Liver (tissue), 9 donors: ENCODE results near the gene CWH43. TPM values are rescaled to one million over a fixed set of nuclear protein-coding genes. Genes with fewer than 3 reads are reported as not detected.

Source experiments
- DNase-seq: peaks from one replicate; pipeline ENCODE4 v3.0.0-alpha.2; 2017; ENCODE audit warnings: low spot score
- H3K27ac ChIP-seq, 2 donors: one replicate each; pipeline ENCODE4 v1.7.0; 2013; ENCODE audit warnings: inconsistent platforms in 2 of 2, low read length in 2 of 2, control low read depth in 1 of 2, low read depth in 1 of 2, mild to moderate bottlenecking in 1 of 2
- H3K27me3 ChIP-seq, 4 donors: one replicate each; pipeline versions ENCODE4 v1.6.1 to v1.7.0; 2013; ENCODE audit warnings: low read length in 3 of 4, inconsistent platforms in 1 of 4, mild to moderate bottlenecking in 1 of 4, moderate library complexity in 1 of 4; ENCODE audit not compliant: control insufficient read depth in 4 of 4, insufficient read depth in 4 of 4
- H3K36me3 ChIP-seq, 4 donors: one replicate each; pipeline versions ENCODE4 v1.6.1 to v1.7.0; 2013; ENCODE audit warnings: low read length in 3 of 4, mild to moderate bottlenecking in 3 of 4, low read depth in 1 of 4, moderate library complexity in 1 of 4; ENCODE audit not compliant: control insufficient read depth in 4 of 4, insufficient read depth in 3 of 4
- H3K4me1 ChIP-seq, 4 donors: one replicate each; pipeline versions ENCODE4 v1.6.1 to v1.7.0; 2013; ENCODE audit warnings: low read length in 3 of 4, mild to moderate bottlenecking in 3 of 4, moderate library complexity in 1 of 4; ENCODE audit not compliant: control insufficient read depth in 4 of 4, insufficient read depth in 4 of 4
- H3K4me3 ChIP-seq, 3 donors: one replicate each; pipeline versions ENCODE4 v1.6.1 to v1.7.0; 2013; ENCODE audit warnings: low read length in 3 of 3, control low read depth in 1 of 3, low read depth in 1 of 3, mild to moderate bottlenecking in 1 of 3
- H3K9ac ChIP-seq, 2 donors: one replicate each; pipeline ENCODE4 v1.7.0; 2013; ENCODE audit warnings: low read length in 2 of 2, mild to moderate bottlenecking in 2 of 2, moderate library complexity in 2 of 2, control low read depth in 1 of 2, low read depth in 1 of 2
- H3K9me3 ChIP-seq, 4 donors: one replicate each; pipeline versions ENCODE4 v1.6.1 to v1.7.0; 2013; ENCODE audit warnings: low read length in 3 of 4; ENCODE audit not compliant: control insufficient read depth in 4 of 4
- ATF3 ChIP-seq: IDR thresholded peaks from 2 replicates; pipeline ENCODE4 v1.6.1; 2016; ENCODE audit warnings: antibody characterized with exemption
- EGR1 ChIP-seq, 2 donors: IDR thresholded peaks; 2 replicates each; pipeline ENCODE4 v1.6.1; 2016 to 2018; ENCODE audit warnings: antibody characterized with exemption in 2 of 2, low read depth in 2 of 2
- FOXA1 ChIP-seq: IDR thresholded peaks from 2 replicates; pipeline ENCODE4 v1.6.1; 2016; ENCODE audit warnings: antibody characterized with exemption
- FOXA2 ChIP-seq: IDR thresholded peaks from 2 replicates; pipeline ENCODE4 v1.6.1; 2016; ENCODE audit warnings: antibody characterized with exemption
- GABPA ChIP-seq, 2 donors: IDR thresholded peaks in 1 of 2; conservative IDR thresholded peaks in 1 of 2; 2 replicates each; pipeline ENCODE4 v1.6.1; 2016; ENCODE audit warnings: antibody characterized with exemption in 2 of 2, mild to moderate bottlenecking in 1 of 2, moderate library complexity in 1 of 2
- HNF4A ChIP-seq, 2 donors: conservative IDR thresholded peaks; 2 replicates each; pipeline ENCODE4 v1.6.1; 2016; ENCODE audit warnings: antibody characterized with exemption in 2 of 2, mild to moderate bottlenecking in 2 of 2
- JUND ChIP-seq, 2 donors: IDR thresholded peaks; 2 replicates each; pipeline ENCODE4 v1.6.1; 2016; ENCODE audit warnings: antibody characterized with exemption in 2 of 2
- NR2F2 ChIP-seq: IDR thresholded peaks from 2 replicates; pipeline ENCODE4 v1.6.1; 2016; ENCODE audit warnings: antibody characterized with exemption
- RXRA ChIP-seq, 2 donors: IDR thresholded peaks; 2 replicates each; pipeline ENCODE4 v1.6.1; 2017 to 2018; ENCODE audit warnings: antibody characterized with exemption in 2 of 2, mild to moderate bottlenecking in 1 of 2
- TAF1 ChIP-seq: conservative IDR thresholded peaks from 2 replicates; pipeline ENCODE4 v1.6.1; 2016; ENCODE audit warnings: antibody characterized with exemption, mild to moderate bottlenecking
- YY1 ChIP-seq: IDR thresholded peaks from 2 replicates; pipeline ENCODE4 v1.6.1; 2016; ENCODE audit warnings: antibody characterized with exemption, mild to moderate bottlenecking
- ZBTB33 ChIP-seq: IDR thresholded peaks from 2 replicates; pipeline ENCODE4 v1.6.1; 2016; ENCODE audit warnings: antibody characterized with exemption
- WGBS: extraction: QIAGEN DNeasy Blood & Tissue Kit; methylation state at CpG from one replicate; pipeline ENCODE4 v1.1.7; 2013; 5-methylcytosine and 5-hydroxymethylcytosine counted together
- polyA plus RNA-seq, 2 donors: library from polyadenylated mRNA; stranded (reverse) in 1 of 2; unstranded in 1 of 2; fragments of 200-250 nt in 1 of 2; fragments of >200 nt in 1 of 2; fragmentation: Nextera tagmentation in 1 of 2; extraction: Ambion mirVana in 1 of 2; gene quantifications; one replicate each; pipeline versions ENCODE4 v1.2.1 to v1.2.3, GENCODE V29; 2013 to 2015
- total RNA-seq, 2 donors: library from RNA; depleted of rRNA; stranded (reverse); fragments of >200 nt; gene quantifications; one replicate each; pipeline ENCODE4 v1.2.3, GENCODE V29; 2014
- TF ChIP-seq, protein P1 (sequence below): IDR thresholded peaks from 2 replicates; pipeline ENCODE4 v1.6.1; 2016; ENCODE audit warnings: antibody characterized with exemption, mild to moderate bottlenecking
- donor health status: healthy.
- donor health status: healthy.
- donor health status: healthy.
- donor health status: healthy.
- donor health status: healthy.

Gene CWH43
- total and polyA plus RNA-seq, 4 donors: 0.08 to 0.13 (median 0.10) TPM; not detected in 1

- no peak overlapping the region for H3K4me3 ChIP-seq
- H3K4me1 ChIP-seq: peaks cover 4 to 12% (median 7%) of the 10 kb centered on the region in 4 donors
- TF ChIP-seq GABPA (IDR thresholded peaks at IDR 0.05 in 1 of 2, conservative IDR thresholded peaks at IDR 0.05 in 1 of 2) (no peak), FOXA1 (peak; percentile 13), YY1 (peak; percentile 15), NR2F2 (no peak), ZBTB33 (peak; percentile 22), EGR1 (IDR thresholded peaks at IDR 0.05; ENCODE audit: low read depth in 2 of 2) (no peak), FOXA2 (no peak), TAF1 (no peak), HNF4A (conservative IDR thresholded peaks at IDR 0.05) (peak in 1 of 2 donors; percentile 48), JUND (IDR thresholded peaks at IDR 0.05) (no peak), RXRA (IDR thresholded peaks at IDR 0.05) (peak in 1 of 2 donors; percentile 53), ATF3 (no peak)
- TF ChIP-seq, protein P1, sequence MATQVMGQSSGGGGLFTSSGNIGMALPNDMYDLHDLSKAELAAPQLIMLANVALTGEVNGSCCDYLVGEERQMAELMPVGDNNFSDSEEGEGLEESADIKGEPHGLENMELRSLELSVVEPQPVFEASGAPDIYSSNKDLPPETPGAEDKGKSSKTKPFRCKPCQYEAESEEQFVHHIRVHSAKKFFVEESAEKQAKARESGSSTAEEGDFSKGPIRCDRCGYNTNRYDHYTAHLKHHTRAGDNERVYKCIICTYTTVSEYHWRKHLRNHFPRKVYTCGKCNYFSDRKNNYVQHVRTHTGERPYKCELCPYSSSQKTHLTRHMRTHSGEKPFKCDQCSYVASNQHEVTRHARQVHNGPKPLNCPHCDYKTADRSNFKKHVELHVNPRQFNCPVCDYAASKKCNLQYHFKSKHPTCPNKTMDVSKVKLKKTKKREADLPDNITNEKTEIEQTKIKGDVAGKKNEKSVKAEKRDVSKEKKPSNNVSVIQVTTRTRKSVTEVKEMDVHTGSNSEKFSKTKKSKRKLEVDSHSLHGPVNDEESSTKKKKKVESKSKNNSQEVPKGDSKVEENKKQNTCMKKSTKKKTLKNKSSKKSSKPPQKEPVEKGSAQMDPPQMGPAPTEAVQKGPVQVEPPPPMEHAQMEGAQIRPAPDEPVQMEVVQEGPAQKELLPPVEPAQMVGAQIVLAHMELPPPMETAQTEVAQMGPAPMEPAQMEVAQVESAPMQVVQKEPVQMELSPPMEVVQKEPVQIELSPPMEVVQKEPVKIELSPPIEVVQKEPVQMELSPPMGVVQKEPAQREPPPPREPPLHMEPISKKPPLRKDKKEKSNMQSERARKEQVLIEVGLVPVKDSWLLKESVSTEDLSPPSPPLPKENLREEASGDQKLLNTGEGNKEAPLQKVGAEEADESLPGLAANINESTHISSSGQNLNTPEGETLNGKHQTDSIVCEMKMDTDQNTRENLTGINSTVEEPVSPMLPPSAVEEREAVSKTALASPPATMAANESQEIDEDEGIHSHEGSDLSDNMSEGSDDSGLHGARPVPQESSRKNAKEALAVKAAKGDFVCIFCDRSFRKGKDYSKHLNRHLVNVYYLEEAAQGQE: no peak
- H3K36me3 ChIP-seq: no peaks in the 10 kb centered on the region
- no peaks in the 10 kb centered on the region for H3K27me3 ChIP-seq
- DNase-seq: no peak
- no peak overlapping the region for H3K27ac ChIP-seq
- H3K9ac ChIP-seq: no peak overlapping the region
- H3K9me3 ChIP-seq: no peaks in the 10 kb centered on the region
Measured at GRCh38 chr4:49002931-49003330, 16.9 kb downstream of the CWH43 start.

DNA sequence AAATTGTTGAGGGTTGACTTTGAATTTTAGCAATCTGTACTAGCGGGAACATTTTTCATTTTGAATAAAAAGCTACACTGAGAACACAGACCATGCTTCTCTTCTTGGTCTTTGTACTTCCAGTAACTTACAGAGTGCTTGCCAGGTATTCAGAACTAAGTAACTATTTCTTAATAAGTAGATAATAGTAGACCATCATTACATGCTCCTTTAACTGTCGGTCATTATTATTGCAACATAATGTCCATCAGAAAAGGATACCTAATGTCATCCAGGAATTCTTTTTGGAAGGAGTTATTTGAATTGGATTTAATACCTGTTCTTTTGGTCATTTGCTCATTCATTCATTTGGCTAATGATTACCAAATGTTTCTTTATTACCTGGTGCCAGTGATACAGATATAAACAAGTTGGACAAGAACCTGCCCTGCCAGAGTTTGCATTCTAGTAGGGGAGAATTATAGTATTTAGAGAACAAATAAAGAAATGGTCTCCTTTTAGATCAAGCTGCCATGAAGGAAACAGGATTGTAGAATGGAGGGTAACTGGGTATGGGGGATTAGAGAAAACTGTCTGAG is 32.7 kb downstream of the CWH43 start:
- DNase-seq: no peak
- Histone ChIP-seq H3K9ac (no peak overlapping the region), H3K27ac (no peak overlapping the region), H3K36me3 (no peaks in the 10 kb centered on the region), H3K4me3 (no peak overlapping the region), H3K9me3 (no peaks in the 10 kb centered on the region), H3K4me1 (peaks cover 0 to 5% (median 4%) of the 10 kb centered on the region in 4 donors), H3K27me3 (no peaks in the 10 kb centered on the region)
- peak in 1 of 2 donors; percentile 19 for TF ChIP-seq HNF4A (conservative IDR thresholded peaks at IDR 0.05)
- no peak for TF ChIP-seq RXRA (IDR thresholded peaks at IDR 0.05)
- WGBS: 55% methylated on average over 2 of the region's 2 CpGs
